Suppressor macrophage treated with lipopolysaccharide for 4 hours (primary cell): ENCODE results near the gene PAX9.
A peak's percentile ranks its signal among the peaks of the same experiment; 100 is the strongest.

Source experiments
- DNase-seq: peaks from one replicate; pipeline ENCODE4 v3.0.0-alpha.2; 2020

PAX9 gene

GRCh38 chr14:36661506-36662257 lies at the start of gene PAX9:
TSS of gene PAX9 (plus strand) at chr14:36661860. CDS start at chr14:36662090, 230 bp downstream.
- DNase-seq = peak; percentile 52

GRCh38 chr14:36617824-36618223 lies 43.8 kb upstream of the PAX9 start:
- DNase-seq = no peak

DNA sequence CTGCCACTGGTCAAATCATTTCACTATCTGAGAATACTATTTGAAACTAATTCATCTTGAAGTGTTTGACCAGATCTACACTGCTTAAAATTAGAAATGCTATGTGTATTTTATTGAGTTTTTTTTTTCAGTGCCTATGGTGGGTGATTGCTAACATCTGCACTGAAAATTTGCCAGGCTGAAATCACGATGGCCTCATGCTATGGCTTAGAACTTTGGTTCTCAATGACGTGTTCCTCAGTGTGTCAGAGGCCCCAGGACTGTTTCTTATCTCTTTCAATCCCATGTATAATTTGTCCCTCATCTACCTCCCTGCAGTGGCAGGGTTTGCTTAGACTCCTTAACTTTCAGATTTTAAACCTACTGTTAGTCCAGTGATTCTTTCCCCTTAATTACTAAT lies 43.0 kb upstream of the PAX9 start:
- no peak for DNase-seq

- no peak for DNase-seq
Measured at GRCh38 chr14:36619131-36619530, 42.5 kb upstream of the PAX9 start.

DNA sequence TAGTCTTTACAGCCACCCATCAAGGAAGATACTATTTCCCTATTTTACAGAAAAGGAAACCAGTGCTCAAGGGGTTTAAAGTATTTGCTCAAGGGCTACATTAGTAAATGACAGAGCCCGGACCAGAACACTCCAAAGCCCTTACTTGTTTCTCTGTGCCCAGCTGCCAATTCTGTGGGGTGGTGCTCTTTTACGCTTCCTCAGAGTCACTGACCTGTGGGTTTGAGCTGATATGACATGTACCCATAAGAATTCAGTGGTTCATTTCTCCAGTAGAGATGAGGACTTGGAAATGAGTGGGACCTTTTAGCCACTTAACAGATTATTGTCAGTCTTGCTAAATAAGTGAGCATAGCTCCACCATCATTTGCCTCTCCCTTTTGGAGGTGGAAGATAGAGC lies 41.8 kb upstream of the PAX9 start:
- DNase-seq = no peak

GRCh38 chr14:36625014-36625413 lies 36.6 kb upstream of the PAX9 start:
- no peak for DNase-seq

- no peak for DNase-seq
Measured at GRCh38 chr14:36625436-36625835, 36.2 kb upstream of the PAX9 start.

DNA sequence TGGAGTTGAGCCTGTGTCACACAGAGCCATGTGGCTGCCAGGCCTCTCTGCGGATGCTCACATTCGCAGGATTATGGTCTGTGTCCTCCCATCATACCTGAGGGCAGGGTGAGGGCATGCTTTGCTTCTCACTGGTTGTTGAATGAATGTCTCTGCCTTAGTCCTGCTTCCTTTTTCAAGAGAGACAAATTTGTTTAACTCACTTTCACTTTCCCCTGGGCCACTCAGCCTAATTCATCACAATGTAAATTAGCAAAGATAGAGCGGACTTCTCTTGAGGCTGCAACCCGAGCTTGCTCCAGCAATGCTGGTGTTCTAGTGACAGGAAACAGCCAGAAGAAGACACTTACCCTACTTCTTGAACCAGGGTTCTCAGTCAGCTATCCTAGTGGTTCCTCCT lies 35.5 kb upstream of the PAX9 start:
- DNase-seq = no peak

DNA sequence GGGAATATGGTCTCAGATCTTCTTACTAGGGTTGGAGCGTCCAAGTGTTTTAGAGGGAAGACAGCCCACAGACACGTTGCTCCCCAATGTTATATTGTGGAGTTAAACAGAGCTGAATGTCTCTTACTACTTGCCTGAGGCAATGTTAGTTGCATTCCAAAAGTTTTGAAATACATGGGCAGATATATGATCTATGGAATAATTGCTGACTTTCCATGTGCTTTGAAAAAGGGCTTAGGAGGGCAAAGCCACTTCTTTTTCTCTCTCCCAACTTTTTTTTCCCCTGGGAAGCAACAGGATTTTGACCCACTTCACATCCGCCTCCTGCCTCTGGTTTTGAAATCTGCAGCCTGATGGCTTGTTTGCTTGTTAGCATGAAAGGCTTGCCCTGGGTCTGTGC lies 33.7 kb upstream of the PAX9 start:
- no peak for DNase-seq

GRCh38 chr14:36633580-36633979 lies 28.1 kb upstream of the PAX9 start:
- DNase-seq = no peak

DNA sequence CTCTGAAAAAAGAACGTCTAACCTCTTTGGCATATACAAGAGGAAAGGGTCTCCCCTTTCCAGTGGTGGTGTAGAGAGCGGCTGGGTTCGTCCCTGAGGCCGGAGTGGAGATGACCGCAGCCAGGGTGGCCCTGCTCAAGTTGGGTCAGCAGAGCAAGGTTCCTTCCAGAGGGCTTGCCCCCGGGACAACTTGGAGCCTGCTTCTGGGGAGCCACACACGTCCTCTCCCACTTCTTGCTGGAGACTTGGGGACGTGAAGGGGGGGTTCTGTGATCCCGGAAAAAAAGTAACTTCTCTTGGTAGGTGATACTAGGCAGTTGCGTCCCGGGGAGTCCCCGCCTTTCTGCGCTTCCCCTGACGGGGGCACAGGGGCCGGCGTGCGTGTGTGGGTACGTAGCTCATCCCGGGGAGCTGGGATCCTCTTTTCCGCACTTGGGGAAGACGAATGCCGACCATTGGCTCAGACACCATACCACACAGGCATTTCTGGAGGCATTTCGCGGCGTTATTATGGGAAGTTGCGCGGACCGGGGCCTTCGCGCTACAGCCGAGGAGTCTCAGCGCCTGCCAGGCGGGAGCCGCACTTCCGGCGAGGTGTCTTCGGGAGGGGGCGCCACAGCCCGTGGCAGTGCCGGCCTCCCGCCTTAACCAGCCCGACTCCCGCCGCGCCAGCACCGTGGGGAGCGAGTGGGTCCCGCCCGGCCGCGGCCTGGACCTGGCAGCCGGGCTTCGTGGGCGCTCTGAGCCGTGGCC lies 14.8 kb upstream of the PAX9 start:
- no peak for DNase-seq

DNA sequence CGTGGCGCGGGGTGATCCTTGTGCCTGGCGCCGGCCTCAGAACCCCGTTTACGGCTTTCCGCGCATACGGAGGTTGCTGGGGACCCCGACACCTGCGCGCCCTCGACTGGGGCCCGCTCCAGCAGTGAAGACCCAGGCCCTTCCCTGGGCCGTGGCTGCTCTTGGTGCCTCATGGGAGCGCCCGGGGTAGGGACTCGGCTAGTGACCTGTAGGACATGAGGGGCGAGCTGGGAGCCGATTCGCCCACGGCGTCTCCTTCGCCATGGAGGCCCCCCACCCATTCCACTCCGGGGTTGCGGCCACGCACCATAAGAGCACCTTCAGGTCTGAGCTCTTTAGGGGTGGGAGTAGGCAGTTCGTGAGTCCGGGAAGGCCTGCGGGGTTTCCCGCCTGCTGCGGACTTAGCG lies 14.2 kb upstream of the PAX9 start:
- no peak for DNase-seq

DNA sequence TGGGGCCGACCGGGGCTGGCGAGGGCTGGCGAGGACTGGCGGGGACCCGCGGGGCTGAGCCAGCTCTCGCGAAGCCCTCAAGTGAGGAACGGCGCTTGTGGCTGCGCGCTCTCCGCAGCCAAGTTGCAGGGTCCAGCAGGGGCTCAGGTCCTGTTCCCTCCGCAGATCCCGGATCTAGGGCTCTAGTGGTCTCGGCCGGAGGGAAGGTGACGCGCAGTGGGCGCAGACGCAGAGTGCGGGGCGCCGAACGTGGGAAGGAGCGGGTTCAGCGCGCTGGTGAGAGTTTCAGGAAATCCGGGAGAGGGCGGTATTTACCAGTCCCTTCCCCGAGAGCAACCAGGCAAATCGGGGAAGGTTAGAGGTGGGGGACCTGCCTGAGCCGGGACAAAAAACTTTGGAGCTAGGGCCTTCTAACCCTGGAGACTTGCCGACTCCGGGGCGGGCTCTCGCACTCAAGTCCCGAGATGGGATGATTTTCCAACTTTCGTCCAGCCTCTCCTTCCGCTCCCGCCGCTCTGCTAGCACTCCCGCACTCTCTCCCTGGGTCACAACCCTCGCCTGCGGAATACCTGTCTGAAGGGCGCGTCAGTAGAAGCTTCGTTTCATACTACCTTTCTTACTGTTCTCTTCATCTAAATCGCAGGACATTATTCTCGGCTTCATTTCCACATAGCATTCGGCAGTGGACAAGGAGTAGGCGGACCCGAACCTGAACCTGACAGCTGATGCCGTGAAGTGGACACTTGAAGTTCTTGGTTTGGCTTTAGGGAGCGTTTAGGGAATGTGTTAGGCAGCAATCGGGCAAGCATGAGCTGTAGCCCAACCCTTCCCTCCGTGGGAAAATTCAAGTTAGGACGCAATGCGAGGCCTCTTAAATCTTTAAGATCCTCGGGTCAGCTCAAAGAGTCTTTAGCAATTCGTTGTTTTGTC lies 13.6 kb upstream of the PAX9 start:
- DNase-seq = no peak

DNA sequence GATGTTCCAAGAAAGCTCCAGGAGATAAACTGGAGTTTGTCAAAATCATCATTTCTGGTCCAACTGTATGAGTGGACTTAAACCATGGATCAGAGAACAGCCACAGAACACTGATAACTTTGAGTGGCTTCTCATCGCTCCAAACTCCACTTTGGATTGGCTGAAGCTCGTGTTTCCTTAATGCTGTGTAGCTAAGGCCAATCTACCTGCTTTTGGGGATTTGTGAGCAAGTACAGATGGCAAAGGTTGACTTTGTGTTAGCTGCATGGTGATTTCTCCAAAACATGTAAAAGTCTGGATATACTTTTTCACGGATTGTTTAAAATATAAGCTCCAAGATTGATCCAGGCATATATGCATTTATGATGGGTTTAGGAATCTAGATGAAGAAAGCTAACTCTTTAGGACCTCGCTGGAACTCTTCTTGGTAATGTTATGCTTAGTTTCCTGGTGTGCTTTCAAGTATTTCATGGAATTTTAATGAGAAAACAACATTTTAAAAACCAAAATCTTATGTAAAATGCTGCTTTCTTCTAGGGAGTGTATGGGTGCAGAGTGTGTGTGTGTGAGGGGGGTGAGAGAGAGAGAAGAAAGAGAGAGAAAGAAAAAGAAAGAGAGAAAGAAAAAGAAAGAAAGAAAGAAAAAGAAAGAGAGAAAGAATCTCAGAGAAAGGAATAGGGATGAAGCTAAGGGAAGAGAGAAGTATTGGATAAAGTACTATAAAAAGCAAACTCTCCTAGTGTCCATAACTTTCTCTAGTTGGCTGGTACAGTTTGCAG lies 11.6 kb upstream of the PAX9 start:
- DNase-seq = no peak

GRCh38 chr14:36652542-36653201 lies 9.0 kb upstream of the PAX9 start:
- DNase-seq = no peak

GRCh38 chr14:36653413-36653812 lies 8.2 kb upstream of the PAX9 start:
- no peak for DNase-seq

GRCh38 chr14:36653962-36654793 lies 7.5 kb upstream of the PAX9 start:
- DNase-seq = no peak

DNA sequence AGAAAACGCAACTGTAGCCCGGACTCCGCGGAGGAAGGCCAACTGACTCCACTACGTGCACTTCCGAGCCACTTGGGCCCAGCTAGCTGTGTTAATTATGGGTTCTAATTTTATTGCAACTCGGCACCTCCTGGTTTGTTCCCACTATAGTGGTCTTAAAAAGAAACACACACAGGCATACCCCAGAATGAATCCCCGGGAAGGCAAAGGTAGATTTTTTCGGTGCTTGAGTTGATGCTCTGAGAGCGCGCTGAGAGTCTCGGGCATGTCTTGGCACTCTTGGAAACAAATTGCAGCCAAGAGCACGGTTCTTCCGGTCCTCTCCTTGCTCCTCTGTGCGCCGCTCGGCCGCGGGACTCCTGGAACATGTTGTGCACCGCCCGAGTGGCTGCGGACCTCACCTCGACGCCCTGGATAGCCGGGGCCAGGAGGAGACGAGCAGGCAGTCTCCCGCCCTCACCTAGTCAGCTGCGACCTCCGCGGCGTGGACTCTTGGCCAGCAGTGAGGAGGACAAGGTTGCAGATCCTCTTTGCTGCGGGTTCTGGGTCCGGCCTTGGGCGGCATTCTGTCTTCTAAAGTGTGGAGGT lies 6.8 kb upstream of the PAX9 start:
- no peak for DNase-seq

DNA sequence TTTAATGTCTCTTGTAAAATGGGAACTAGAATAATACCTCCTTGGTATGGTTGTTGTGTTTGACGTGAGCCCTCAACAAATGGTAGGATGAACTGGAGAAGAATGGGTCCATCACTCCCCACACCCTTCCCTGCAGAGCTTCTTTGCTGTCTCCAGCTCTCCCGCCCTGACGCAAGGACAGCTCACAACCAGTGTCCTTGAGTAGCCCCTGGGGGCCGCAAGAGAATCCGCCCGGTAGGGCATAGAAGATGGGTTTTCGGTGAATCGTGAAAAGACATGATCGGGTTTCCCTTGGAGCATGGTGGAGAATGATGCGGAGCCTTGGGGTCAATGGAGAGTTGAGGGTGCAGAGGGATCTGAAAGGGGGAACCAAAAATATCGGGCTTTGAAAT lies 6.1 kb upstream of the PAX9 start:
- no peak for DNase-seq

GRCh38 chr14:36655963-36656686 lies 5.5 kb upstream of the PAX9 start:
- no peak for DNase-seq
